ENCODE data around the gene HHATL.

GRCh38 chr3:42655331-42655888 lies 47.2 kb downstream of the HHATL start:
- TF ChIP-seq GATA2 (IDR thresholded peaks at IDR 0.05; ENCODE audit: low read depth, low read length) = no peak
- TF ChIP-seq GATA3 (IDR thresholded peaks at IDR 0.05; ENCODE audit: low read depth, low read length) = no peak

Data from SH-SY5Y (cell line).